H9 (cell line): Measurements from ENCODE around the gene PPP3CA. TPM values are rescaled to one million over a fixed set of nuclear protein-coding genes. Genes with fewer than 3 reads are reported as not detected.

Source experiments
- DNase-seq: peaks from one replicate; pipeline ENCODE4 v3.0.0-alpha.2; 2017
- H2AFZ ChIP-seq: one replicate; pipeline ENCODE4 v1.6.1; 2013; ENCODE audit warnings: mild to moderate bottlenecking, low read length, control low read depth, moderate library complexity
- H2AK5ac ChIP-seq: 2 replicates; pipeline ENCODE4 v1.6.1; 2013; ENCODE audit warnings: low read length, control low read depth, mixed read lengths; ENCODE audit not compliant: insufficient read length
- H2BK120ac ChIP-seq: one replicate; pipeline ENCODE4 v1.6.1; 2013; ENCODE audit warnings: low read depth, mild to moderate bottlenecking, low read length, control low read depth, inconsistent platforms; ENCODE audit not compliant: poor library complexity, severe bottlenecking
- H2BK12ac ChIP-seq: 2 replicates; pipeline ENCODE4 v1.6.1; 2013; ENCODE audit warnings: low read length, control low read depth, mixed read lengths, low read depth; ENCODE audit not compliant: insufficient read length
- H2BK15ac ChIP-seq: 2 replicates; pipeline ENCODE4 v1.6.1; 2013; ENCODE audit warnings: low read depth, low read length, control low read depth
- H2BK20ac ChIP-seq: one replicate; pipeline ENCODE4 v1.6.1; 2013; ENCODE audit warnings: low read depth, mild to moderate bottlenecking, low read length, control low read depth, inconsistent platforms; ENCODE audit not compliant: poor library complexity, severe bottlenecking
- H2BK5ac ChIP-seq: 2 replicates; pipeline ENCODE4 v1.6.1; 2013; ENCODE audit warnings: low read length, control low read depth, mixed read lengths; ENCODE audit not compliant: insufficient read length
- H3K14ac ChIP-seq: 2 replicates; pipeline ENCODE4 v1.6.1; 2013; ENCODE audit warnings: low read length, control low read depth; ENCODE audit not compliant: insufficient read depth
- H3K18ac ChIP-seq: 2 replicates; pipeline ENCODE4 v1.6.1; 2013; ENCODE audit warnings: low read depth, mild to moderate bottlenecking, mixed read lengths, low read length, control low read depth; ENCODE audit not compliant: insufficient read length
- H3K23ac ChIP-seq: 2 replicates; pipeline ENCODE4 v1.6.1; 2013; ENCODE audit warnings: low read length, control low read depth, mixed read lengths, low read depth; ENCODE audit not compliant: insufficient read length
- H3K23me2 ChIP-seq: 2 replicates; pipeline ENCODE4 v1.6.1; 2013; ENCODE audit warnings: low read depth, mild to moderate bottlenecking, mixed read lengths, low read length, control low read depth; ENCODE audit not compliant: insufficient read length, poor library complexity, severe bottlenecking
- H3K27ac ChIP-seq: 2 replicates; pipeline ENCODE4 v1.5.1; 2013; ENCODE audit warnings: low read length, control low read depth, mixed read lengths, low read depth; ENCODE audit not compliant: insufficient read length
- H3K27me3 ChIP-seq: 2 replicates; pipeline ENCODE4 v1.6.1; 2013; ENCODE audit warnings: low read length, control low read depth, inconsistent platforms; ENCODE audit not compliant: insufficient read depth
- H3K4ac ChIP-seq: 2 replicates; pipeline ENCODE4 v1.6.1; 2013; ENCODE audit warnings: low read depth, mild to moderate bottlenecking, control low read depth, inconsistent platforms, low read length, moderate library complexity
- H3K4me1 ChIP-seq: 2 replicates; pipeline ENCODE4 v1.6.1; 2013; ENCODE audit warnings: low read length, control low read depth, inconsistent platforms; ENCODE audit not compliant: insufficient read depth
- H3K4me2 ChIP-seq: 2 replicates; pipeline ENCODE4 v1.6.1; 2013; ENCODE audit warnings: low read length, control low read depth, mixed read lengths; ENCODE audit not compliant: insufficient read length, insufficient read depth
- H3K56ac ChIP-seq: 2 replicates; pipeline ENCODE4 v1.6.1; 2013; ENCODE audit warnings: low read depth, mild to moderate bottlenecking, mixed read lengths, low read length, control low read depth; ENCODE audit not compliant: insufficient read length
- H3K79me1 ChIP-seq: 2 replicates; pipeline ENCODE4 v1.6.1; 2013; ENCODE audit warnings: low read depth, mild to moderate bottlenecking, moderate library complexity, low read length, control low read depth, inconsistent platforms; ENCODE audit not compliant: insufficient read depth, poor library complexity, severe bottlenecking
- H3K79me2 ChIP-seq: 2 replicates; pipeline ENCODE4 v1.6.1; 2013; ENCODE audit warnings: low read length, control low read depth, inconsistent platforms; ENCODE audit not compliant: insufficient read depth
- H3K9ac ChIP-seq: 2 replicates; pipeline ENCODE4 v1.6.1; 2013; ENCODE audit warnings: low read length, control low read depth, mixed read lengths; ENCODE audit not compliant: insufficient read length; ENCODE audit errors: extremely low read depth
- H3K9me3 ChIP-seq: one replicate; pipeline ENCODE4 v1.6.1; 2013; ENCODE audit warnings: low read depth, low read length, inconsistent platforms; ENCODE audit not compliant: control insufficient read depth
- H3T11ph ChIP-seq: one replicate; pipeline ENCODE4 v1.6.1; 2013; ENCODE audit warnings: mild to moderate bottlenecking, low read length, control low read depth, inconsistent platforms
- H4K20me1 ChIP-seq: one replicate; pipeline ENCODE4 v1.6.1; 2013; ENCODE audit not compliant: control insufficient read depth, insufficient read length, insufficient read depth
- H4K5ac ChIP-seq: 2 replicates; pipeline ENCODE4 v1.6.1; 2013; ENCODE audit warnings: low read depth, mild to moderate bottlenecking, mixed read lengths, low read length, control low read depth; ENCODE audit not compliant: insufficient read length
- H4K8ac ChIP-seq: replicated peaks from 2 replicates; pipeline ENCODE4 v1.6.1; 2013; ENCODE audit warnings: low read length, control low read depth, mixed read lengths, low read depth; ENCODE audit not compliant: insufficient read length
- H4K91ac ChIP-seq: 2 replicates; pipeline ENCODE4 v1.6.1; 2013; ENCODE audit warnings: low read depth, mild to moderate bottlenecking, moderate library complexity, mixed read lengths, low read length, control low read depth; ENCODE audit not compliant: insufficient read length
- H3K27ac Mint-ChIP-seq, 3 experiments: 2 replicates in 2 of 3; 3 replicates in 1 of 3; pipeline ENCODE4 v1.8.0; 2020 to 2021; ENCODE audit warnings: mixed read lengths in 3 of 3, mild to moderate bottlenecking in 1 of 3, moderate library complexity in 1 of 3
- H3K27me3 Mint-ChIP-seq: 2 replicates; pipeline ENCODE4 v1.8.0; 2021; ENCODE audit warnings: low read depth, mild to moderate bottlenecking, moderate library complexity, mixed read lengths
- H3K36me3 Mint-ChIP-seq, 3 experiments: 2 replicates in 2 of 3; 3 replicates in 1 of 3; pipeline ENCODE4 v1.8.0; 2020 to 2021; ENCODE audit warnings: low read depth in 3 of 3, mixed read lengths in 3 of 3; ENCODE audit not compliant: insufficient read depth in 1 of 3
- H3K4me1 Mint-ChIP-seq, 2 experiments: 2 replicates each; pipeline ENCODE4 v1.8.0; 2020; ENCODE audit warnings: mixed read lengths in 2 of 2
- H3K4me3 Mint-ChIP-seq, 2 experiments: 2 replicates in 1 of 2; 3 replicates in 1 of 2; pipeline ENCODE4 v1.8.0; 2020 to 2021; ENCODE audit warnings: mild to moderate bottlenecking in 2 of 2, mixed read lengths in 2 of 2, moderate library complexity in 1 of 2
- H3K9me3 Mint-ChIP-seq, 2 experiments: 2 replicates in 1 of 2; 3 replicates in 1 of 2; pipeline ENCODE4 v1.8.0; 2020; ENCODE audit warnings: mild to moderate bottlenecking in 2 of 2, mixed read lengths in 2 of 2, moderate library complexity in 1 of 2
- WGBS: extraction: QIAGEN DNeasy Blood & Tissue Kit; methylation state at CpG from one replicate; pipeline ENCODE4 v1.1.7; 2013; ENCODE audit warnings: missing lambda C conversion rate, low lambda C conversion rate, mixed read lengths; ENCODE audit not compliant: insufficient read length; ENCODE audit errors: extremely low coverage; 5-methylcytosine and 5-hydroxymethylcytosine counted together
- total RNA-seq: library from RNA; stranded (reverse); gene quantifications from 2 replicates; pipeline ENCODE4 v1.2.1, GENCODE V29; 2021
- TF ChIP-seq, protein P1 (sequence below): fragments of 200-600 bp; sonication (generic); conservative IDR thresholded peaks from 3 replicates; pipeline ENCODE4 v1.8.0; 2021; ENCODE audit warnings: antibody characterized with exemption, mild to moderate bottlenecking

PPP3CA gene
- total RNA-seq, 1 experiment from 2014 or later, result 16.8 TPM

DNA sequence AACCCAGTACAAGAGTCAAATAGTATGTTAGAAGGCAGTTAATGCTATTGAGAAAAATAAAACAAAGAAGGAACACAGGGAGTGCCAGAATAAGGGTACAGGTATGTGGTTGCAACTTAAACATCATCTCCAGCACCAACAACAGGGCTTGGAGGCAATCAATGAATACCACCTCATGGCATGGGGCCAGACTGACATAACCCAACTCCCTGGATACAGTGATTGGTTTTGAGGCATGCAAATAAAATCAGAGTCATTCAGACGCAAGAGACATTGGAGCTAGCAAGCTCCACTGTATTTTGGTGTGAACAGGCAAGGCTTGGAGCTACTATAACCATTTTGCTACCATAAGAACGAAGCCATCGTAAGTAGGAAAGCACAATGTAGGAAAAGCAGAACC lies 56.7 kb downstream of the PPP3CA start:
- Mint-ChIP-seq H3K4me3 (no peak overlapping the region), H3K9me3 (no peaks in the 10 kb centered on the region), H3K36me3 (0 out of 7 replicates have a peak, but pooled peaks cover 0 to 2% (median 0%) of the 10 kb centered on the region in 3 experiments), H3K27me3 (no peaks in the 10 kb centered on the region), H3K27ac (no peak overlapping the region; a peak in 1 of 7 replicates), H3K4me1 (peaks cover 24 to 38% of the 10 kb centered on the region in 2 experiments)
- no peak for DNase-seq
- H2BK20ac ChIP-seq, result no peak overlapping the region
- no peak overlapping the region for H3K14ac ChIP-seq
- no peaks in the 10 kb centered on the region for H3K27me3 ChIP-seq
- no peak overlapping the region for H3K56ac ChIP-seq
- WGBS, result no CpG with 5 or more reads among the region's 3 CpGs
- H3K9ac ChIP-seq, result no peak overlapping the region
- H4K8ac ChIP-seq, result no peak overlapping the region
- H3K79me1 ChIP-seq, result no peaks in the 10 kb centered on the region
- no peaks in the 10 kb centered on the region for H4K20me1 ChIP-seq
- no peaks in the 10 kb centered on the region for H3K9me3 ChIP-seq
- H4K5ac ChIP-seq, result no peak overlapping the region
- H2BK120ac ChIP-seq, result no peak overlapping the region
- no peak overlapping the region for H3K18ac ChIP-seq
- H2BK15ac ChIP-seq, result no peak overlapping the region
- no peaks in the 10 kb centered on the region for H3K23me2 ChIP-seq
- no peak overlapping the region for H4K91ac ChIP-seq
- no peak overlapping the region for H2BK5ac ChIP-seq
- H3K27ac ChIP-seq, result no peak overlapping the region
- H3K79me2 ChIP-seq, result peaks cover 5% of the 10 kb centered on the region; the same call in 1 of the 2 replicates
- H2AFZ ChIP-seq, result no peak overlapping the region
- TF ChIP-seq, protein P1, sequence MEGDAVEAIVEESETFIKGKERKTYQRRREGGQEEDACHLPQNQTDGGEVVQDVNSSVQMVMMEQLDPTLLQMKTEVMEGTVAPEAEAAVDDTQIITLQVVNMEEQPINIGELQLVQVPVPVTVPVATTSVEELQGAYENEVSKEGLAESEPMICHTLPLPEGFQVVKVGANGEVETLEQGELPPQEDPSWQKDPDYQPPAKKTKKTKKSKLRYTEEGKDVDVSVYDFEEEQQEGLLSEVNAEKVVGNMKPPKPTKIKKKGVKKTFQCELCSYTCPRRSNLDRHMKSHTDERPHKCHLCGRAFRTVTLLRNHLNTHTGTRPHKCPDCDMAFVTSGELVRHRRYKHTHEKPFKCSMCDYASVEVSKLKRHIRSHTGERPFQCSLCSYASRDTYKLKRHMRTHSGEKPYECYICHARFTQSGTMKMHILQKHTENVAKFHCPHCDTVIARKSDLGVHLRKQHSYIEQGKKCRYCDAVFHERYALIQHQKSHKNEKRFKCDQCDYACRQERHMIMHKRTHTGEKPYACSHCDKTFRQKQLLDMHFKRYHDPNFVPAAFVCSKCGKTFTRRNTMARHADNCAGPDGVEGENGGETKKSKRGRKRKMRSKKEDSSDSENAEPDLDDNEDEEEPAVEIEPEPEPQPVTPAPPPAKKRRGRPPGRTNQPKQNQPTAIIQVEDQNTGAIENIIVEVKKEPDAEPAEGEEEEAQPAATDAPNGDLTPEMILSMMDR, result no peak
- H3K4ac ChIP-seq, result no peak overlapping the region
- no peak overlapping the region for H3K4me2 ChIP-seq
- H2BK12ac ChIP-seq, result no peak overlapping the region
- H3K4me1 ChIP-seq, result peaks cover 13% of the 10 kb centered on the region
- no peak overlapping the region for H3K23ac ChIP-seq
- H3T11ph ChIP-seq, result no peak overlapping the region
- H2AK5ac ChIP-seq, result no peak overlapping the region
